ENCODE measurements around the gene OR2T27.
"Not testable (repeated sequence)": the region's sequence is repeated elsewhere in the genome, so short reads cannot be mapped to it uniquely, and the experiment has no call there.

DNA sequence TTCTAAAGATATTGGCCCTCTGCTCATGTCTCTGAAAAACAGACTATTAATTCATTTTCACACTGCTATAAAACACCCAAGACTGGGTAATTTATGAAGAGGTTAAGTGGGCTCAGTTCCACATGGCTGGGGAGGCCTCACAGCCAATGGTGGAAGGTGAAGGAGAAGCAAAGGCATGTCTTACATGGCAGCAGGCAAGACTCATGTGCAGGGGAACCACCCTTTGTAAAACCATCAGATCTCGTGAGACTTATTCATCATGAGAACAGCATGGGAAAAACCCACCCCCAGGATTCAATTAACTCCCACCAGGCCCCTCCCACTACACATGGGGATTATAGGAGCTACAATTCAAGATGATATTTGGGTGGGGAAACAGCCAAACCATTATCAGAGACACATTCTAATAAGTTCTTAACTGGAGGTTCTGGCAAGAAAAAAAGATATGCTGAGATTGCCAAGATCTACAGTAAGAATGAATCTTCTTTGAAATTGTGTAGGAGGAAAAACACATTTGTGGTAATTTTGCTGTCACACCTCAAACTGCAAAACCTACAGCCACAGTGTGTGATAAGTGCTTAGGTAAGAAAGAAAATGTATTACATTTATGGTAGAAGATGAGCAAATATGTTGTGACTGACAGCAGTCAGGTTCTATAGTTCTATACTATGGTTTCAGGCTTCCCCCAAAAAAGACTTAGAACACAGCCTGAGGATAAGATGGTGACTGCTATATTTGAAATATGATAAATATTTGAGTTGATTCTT, 6.4 kb downstream of the OR2T27 start:
- TF ChIP-seq POLR2A, CTCF, POLR2AphosphoS5 (IDR thresholded peaks at IDR 0.05): not testable (repeated sequence)

Measured in stomach (tissue), 4 donors.